HG02840 (cell line): ENCODE measurements around the gene PRRT3.
"Not testable (repeated sequence)": the region's sequence is repeated elsewhere in the genome, so short reads cannot be mapped to it uniquely, and the experiment has no call there.

Source experiments
- ATAC-seq: cut with Tn5 transposase; IDR thresholded peaks from one replicate; pipeline ENCODE4 v1.9.1; 2021; ENCODE audit warnings: mild to moderate bottlenecking, moderate library complexity, moderate number of reproducible peaks; ENCODE audit not compliant: unreplicated experiment, low FRiP score

Gene PRRT3

GRCh38 chr3:9948586-9948985, 3.6 kb downstream of the PRRT3 start:
- ATAC-seq, result no peak

- no peak for ATAC-seq
Observed at GRCh38 chr3:9947025-9947995, 4.9 kb downstream of the PRRT3 start.

- ATAC-seq, result no peak
Observed at GRCh38 chr3:9946112-9947024, 5.8 kb downstream of the PRRT3 start.

- ATAC-seq, result no peak
Observed at GRCh38 chr3:9945358-9945757, 6.8 kb downstream of the PRRT3 start.

GRCh38 chr3:9944271-9944670, 7.9 kb downstream of the PRRT3 start:
- no peak for ATAC-seq

- no peak for ATAC-seq
Observed at GRCh38 chr3:9942934-9943690, 9.1 kb downstream of the PRRT3 start.

GRCh38 chr3:9942164-9942563, 10.0 kb downstream of the PRRT3 start:
- ATAC-seq, result no peak

- ATAC-seq, result no peak
Observed at GRCh38 chr3:9940746-9941145, 11.5 kb downstream of the PRRT3 start.

GRCh38 chr3:9939906-9940305, 12.3 kb downstream of the PRRT3 start:
- ATAC-seq, result not testable (repeated sequence)

GRCh38 chr3:9938966-9939365, 13.2 kb downstream of the PRRT3 start:
- ATAC-seq, result no peak

- ATAC-seq, result no peak
Observed at GRCh38 chr3:9937486-9938238, 14.5 kb downstream of the PRRT3 start.

- no peak for ATAC-seq
Observed at GRCh38 chr3:9935966-9936510, 16.2 kb downstream of the PRRT3 start.

GRCh38 chr3:9934993-9935392, 17.2 kb downstream of the PRRT3 start:
- ATAC-seq, result no peak

GRCh38 chr3:9934235-9934621, 18.0 kb downstream of the PRRT3 start:
- no peak for ATAC-seq

GRCh38 chr3:9933561-9934234, 18.5 kb downstream of the PRRT3 start, which contains the start of gene CRELD1:
TSS of gene CRELD1 (plus strand) at chr3:9933834. CDS start at chr3:9934439, 605 bp downstream.
- ATAC-seq, result peak; percentile 91

- ATAC-seq, result peak; percentile 49
Observed at GRCh38 chr3:9932843-9933560, 19.2 kb downstream of the PRRT3 start.

GRCh38 chr3:9932535-9932842, 19.7 kb downstream of the PRRT3 start:
- ATAC-seq, result no peak

- no peak for ATAC-seq
Observed at GRCh38 chr3:9930804-9931418, 21.3 kb downstream of the PRRT3 start.
